Stomach (tissue), 9 donors: Measurements from ENCODE around the gene ACYP2. TPM values are rescaled to one million over a fixed set of nuclear protein-coding genes. Genes with fewer than 3 reads are reported as not detected.

Experiments used
- DNase-seq, 2 donors: peaks; one replicate each; pipeline versions ENCODE4 v3.0.0 to v3.0.0-alpha.2; 2013 to 2019
- H3K27ac ChIP-seq, 5 donors: fragments of 200-600 bp in 4 of 5; sonication (generic) in 4 of 5; one replicate each; pipeline ENCODE4 v1.5.1; 2013 to 2019; ENCODE audit warnings: mild to moderate bottlenecking in 1 of 5, moderate library complexity in 1 of 5
- H3K27me3 ChIP-seq, 3 donors: fragments of 200-600 bp; sonication (generic); one replicate each; pipeline ENCODE4 v1.5.1; 2017 to 2019; ENCODE audit warnings: mixed run types in 1 of 3
- H3K36me3 ChIP-seq, 4 donors: fragments of 200-600 bp; sonication (generic); 1 replicate in 3 of 4; 2 replicates in 1 of 4; pipeline ENCODE4 v1.5.1; 2016 to 2019
- H3K4me1 ChIP-seq, 4 donors: fragments of 200-600 bp; sonication (generic); one replicate each; pipeline ENCODE4 v1.5.1; 2016 to 2019
- H3K4me3 ChIP-seq, 4 donors: fragments of 200-600 bp; sonication (generic) in 3 of 4; one replicate each; pipeline ENCODE4 v1.5.1; 2016 to 2019; ENCODE audit warnings: mild to moderate bottlenecking in 1 of 4
- H3K9me3 ChIP-seq, 4 donors: fragments of 200-600 bp; sonication (generic); one replicate each; pipeline ENCODE4 v1.5.1; 2016 to 2019
- CTCF ChIP-seq, 7 experiments: fragments of 450-650 bp in 4 of 7; fragments of 200-600 bp in 3 of 7; sonication (generic) in 3 of 7; IDR thresholded peaks; one replicate each; pipeline ENCODE4 v1.5.1; 2016 to 2019; ENCODE audit warnings: antibody characterized with exemption in 7 of 7, control low read depth in 2 of 7, mild to moderate bottlenecking in 1 of 7
- EP300 ChIP-seq: sonication (generic); formaldehyde crosslinking; IDR thresholded peaks from one replicate; pipeline ENCODE4 v1.6.1; 2017; ENCODE audit warnings: antibody characterized with exemption
- POLR2A ChIP-seq, 4 donors: fragments of 450-650 bp; IDR thresholded peaks; one replicate each; pipeline ENCODE4 v1.6.1; 2016; ENCODE audit warnings: antibody characterized with exemption in 4 of 4, control low read depth in 2 of 4, mild to moderate bottlenecking in 1 of 4, moderate library complexity in 1 of 4
- POLR2AphosphoS5 ChIP-seq, 3 donors: sonication (generic); formaldehyde crosslinking; IDR thresholded peaks; one replicate each; pipeline ENCODE4 v1.6.1; 2016; ENCODE audit warnings: antibody characterized with exemption in 3 of 3
- WGBS, 5 donors: extraction: QIAGEN DNeasy Blood & Tissue Kit in 3 of 5; methylation state at CpG; one replicate each; pipeline versions ENCODE4 v1.1.5 to v1.1.7; 2013 to 2018; 5-methylcytosine and 5-hydroxymethylcytosine counted together
- intact Hi-C: fragments of 100-400 bp; cut with DNase I; formaldehyde crosslinking; loops from one replicate; pipeline ENCODE4 v1.15.1; 2023; ENCODE audit warnings: low total_unique reads
- polyA plus RNA-seq, 3 donors: library from polyadenylated mRNA; stranded (reverse); fragments of 200-250 nt; gene quantifications; one replicate each; pipeline ENCODE4 v1.2.3, GENCODE V29; 2013
- total RNA-seq, 5 donors: library from RNA; depleted of rRNA; stranded (reverse); fragments of >200 nt; gene quantifications; one replicate each; pipeline versions ENCODE4 v1.1.0 to v1.2.3, GENCODE V29; 2014 to 2016
- donor health status: healthy with polysubstance abuse.
- donor health status: Bipolar disorder and iron deficiency.
- donor health status: healthy.

Gene ACYP2
- total and polyA plus RNA-seq, 8 donors, result 4.3 to 42.0 (median 21.7) TPM

- intact Hi-C loops, result no loop called here
- Histone ChIP-seq H3K9me3 (no peaks in the 10 kb centered on the region), H3K4me1 (no peaks in the 10 kb centered on the region), H3K27ac (no peak overlapping the region), H3K27me3 (no peaks in the 10 kb centered on the region), H3K4me3 (no peak overlapping the region), H3K36me3 (no peaks in the 10 kb centered on the region)
- DNase-seq, result no peak
- TF ChIP-seq EP300, result no peak
- no peak for TF ChIP-seq POLR2A (IDR thresholded peaks at IDR 0.05)
- TF ChIP-seq POLR2AphosphoS5 (IDR thresholded peaks at IDR 0.05), result no peak
Observed at GRCh38 chr2:54097124-54097523, 18.3 kb upstream of the ACYP2 start.

- no peak for DNase-seq
- H3K27me3 ChIP-seq, result no peaks in the 10 kb centered on the region
- 83 to 92% (median 91%) methylated on average over 4 of the region's 4 CpGs for WGBS, 5 donors
- no peak overlapping the region for H3K4me3 ChIP-seq
- TF ChIP-seq POLR2AphosphoS5 (IDR thresholded peaks at IDR 0.05), result no peak
- TF ChIP-seq CTCF (IDR thresholded peaks at IDR 0.05), result no peak
- TF ChIP-seq POLR2A (IDR thresholded peaks at IDR 0.05), result no peak
- no peak for TF ChIP-seq EP300
- intact Hi-C loops, result no loop called here
- peaks cover 0 to 9% (median 0%) of the 10 kb centered on the region in 4 donors for H3K4me1 ChIP-seq
- H3K9me3 ChIP-seq, result no peaks in the 10 kb centered on the region
- H3K36me3 ChIP-seq, result no peaks in the 10 kb centered on the region
- no peak overlapping the region for H3K27ac ChIP-seq
Observed at GRCh38 chr2:54099370-54099769, 16.0 kb upstream of the ACYP2 start.

GRCh38 chr2:54099829-54100585 lies 15.4 kb upstream of the ACYP2 start:
- no peaks in the 10 kb centered on the region for H3K36me3 ChIP-seq
- intact Hi-C loops, result no loop called here
- H3K9me3 ChIP-seq, result no peaks in the 10 kb centered on the region
- TF ChIP-seq CTCF (IDR thresholded peaks at IDR 0.05) (no peak), EP300 (no peak), POLR2AphosphoS5 (IDR thresholded peaks at IDR 0.05) (no peak), POLR2A (IDR thresholded peaks at IDR 0.05) (no peak)
- WGBS, 5 donors, result 81 to 90% (median 88%) methylated on average over 6 of the region's 6 CpGs
- H3K27me3 ChIP-seq, result no peaks in the 10 kb centered on the region
- DNase-seq, result no peak
- H3K4me3 ChIP-seq, result no peak overlapping the region
- peaks cover 0 to 9% (median 0%) of the 10 kb centered on the region in 4 donors for H3K4me1 ChIP-seq
- no peak overlapping the region for H3K27ac ChIP-seq

GRCh38 chr2:54100772-54101171 lies 14.6 kb upstream of the ACYP2 start:
- 84 to 96% (median 93%) methylated on average over 2 of the region's 2 CpGs for WGBS, 5 donors
- no peak overlapping the region for H3K27ac ChIP-seq

More at GRCh38 chr2:54100772-54101171, 14.6 kb upstream of the ACYP2 start:
- H3K4me1 ChIP-seq, result peaks cover 0 to 9% (median 0%) of the 10 kb centered on the region in 4 donors
- intact Hi-C loops, result no loop called here
- no peaks in the 10 kb centered on the region for H3K36me3 ChIP-seq
- TF ChIP-seq CTCF (IDR thresholded peaks at IDR 0.05) (no peak), POLR2A (IDR thresholded peaks at IDR 0.05) (no peak), POLR2AphosphoS5 (IDR thresholded peaks at IDR 0.05) (no peak), EP300 (no peak)
- H3K4me3 ChIP-seq, result no peak overlapping the region
- DNase-seq, result no peak
- H3K27me3 ChIP-seq, result no peaks in the 10 kb centered on the region
- H3K9me3 ChIP-seq, result no peaks in the 10 kb centered on the region
